NK-92 treated with Interleukin-12 subunit alpha and Interleukin-12 subunit beta, amount 100 ng/mL, for 24 hours (cell line): Measurements from ENCODE around the gene PCAT6.

Source experiments
- DNase-seq: peaks from one replicate; lab custom pipeline; 2025; lab: John Stamatoyannopoulos, UW

Gene PCAT6

DNA sequence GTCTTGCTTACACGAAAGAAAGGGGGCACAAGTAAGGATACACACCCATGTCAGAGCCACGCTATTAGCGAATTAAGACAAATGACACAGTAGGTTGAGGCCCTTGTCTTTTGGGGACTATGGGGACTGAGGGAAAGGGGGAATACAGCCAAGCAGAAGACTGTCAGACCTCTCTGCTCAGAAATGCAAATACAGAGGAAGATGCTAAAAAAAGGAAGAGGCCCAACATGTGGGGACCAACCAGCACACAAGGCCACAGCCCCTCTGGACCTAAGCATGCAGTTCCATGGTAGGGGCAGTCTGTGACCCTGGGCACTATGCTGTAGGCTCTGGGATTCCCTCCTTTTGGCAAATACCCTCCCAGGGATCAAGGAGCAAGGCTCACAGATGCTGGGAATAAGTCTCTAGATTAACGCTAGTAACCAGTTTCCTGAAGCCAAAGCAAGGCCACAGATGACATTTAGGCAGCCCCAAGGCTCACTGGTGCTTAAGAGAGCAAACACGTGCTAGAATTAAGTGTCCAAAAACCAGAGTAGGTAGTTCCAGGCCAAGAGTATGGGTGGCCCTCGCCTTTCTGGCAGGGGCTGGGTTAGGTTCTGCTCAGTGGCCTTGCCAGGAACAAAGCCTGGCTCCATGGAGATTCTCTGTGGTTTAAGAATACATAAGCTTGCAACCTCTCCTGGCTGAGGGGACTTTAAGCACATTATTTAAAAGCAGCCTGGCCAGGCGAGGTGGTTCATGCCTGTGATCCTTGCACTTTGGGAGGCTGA, 40.0 kb downstream of the PCAT6 start:
- DNase-seq = no peak

DNA sequence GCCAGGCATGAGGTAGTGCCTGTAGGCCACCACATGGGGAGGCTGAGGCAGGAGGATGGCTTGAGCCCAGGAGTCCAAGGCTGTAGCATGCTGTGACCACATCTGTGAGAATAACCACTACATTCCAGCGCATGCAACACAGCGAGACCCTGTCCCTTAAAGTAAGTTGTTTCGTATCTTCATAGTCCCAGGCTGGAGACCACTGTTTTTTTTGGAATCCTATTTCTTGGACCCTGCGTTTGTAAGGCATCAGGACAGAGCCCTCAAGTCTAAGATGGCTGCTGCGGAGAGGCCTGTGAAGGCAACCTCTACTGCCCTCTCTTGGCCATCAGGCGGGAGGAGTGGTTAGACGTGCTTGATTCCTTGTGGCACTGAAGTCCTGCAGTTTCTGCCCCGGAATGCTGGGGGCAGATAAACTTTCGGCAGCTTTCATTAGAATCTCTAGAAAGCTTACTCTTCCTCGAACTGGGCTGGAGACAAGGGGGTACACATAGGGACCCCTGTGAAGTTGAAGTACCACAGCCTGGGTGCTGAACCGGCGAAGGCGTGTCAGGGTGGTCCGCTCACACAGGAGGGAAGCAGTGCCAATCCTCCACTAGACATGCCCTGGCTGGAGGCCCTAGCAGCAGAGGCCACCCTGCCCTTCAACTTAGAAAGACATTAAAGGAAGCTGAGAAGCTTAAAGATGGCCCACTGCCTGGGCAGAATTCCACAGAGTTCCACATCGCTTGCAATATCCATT, 41.6 kb downstream of the PCAT6 start:
- DNase-seq = no peak

DNA sequence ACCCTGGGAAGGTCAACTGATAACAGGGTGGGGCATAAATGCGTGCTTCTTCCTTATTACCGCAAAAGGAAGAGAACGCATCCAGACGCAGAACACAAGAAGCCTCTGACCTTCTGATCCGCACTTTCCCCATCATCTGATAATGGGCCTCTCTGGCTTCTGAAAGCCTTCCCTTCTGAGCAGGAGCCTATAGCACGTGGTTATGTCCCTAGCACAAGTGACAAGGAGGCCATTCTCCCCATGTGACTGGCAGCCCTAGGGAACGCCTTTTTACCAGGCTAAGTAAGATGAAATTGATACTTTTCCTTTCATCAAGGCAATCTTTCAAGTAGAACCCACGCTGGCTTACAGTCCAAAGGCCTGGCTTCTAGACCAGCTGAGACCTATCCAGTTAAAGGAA, 44.0 kb downstream of the PCAT6 start:
- no peak for DNase-seq

GRCh38 chr1:202856014-202856413, 45.3 kb downstream of the PCAT6 start:
- no peak for DNase-seq

GRCh38 chr1:202857136-202857610, 46.4 kb downstream of the PCAT6 start:
- DNase-seq = no peak

DNA sequence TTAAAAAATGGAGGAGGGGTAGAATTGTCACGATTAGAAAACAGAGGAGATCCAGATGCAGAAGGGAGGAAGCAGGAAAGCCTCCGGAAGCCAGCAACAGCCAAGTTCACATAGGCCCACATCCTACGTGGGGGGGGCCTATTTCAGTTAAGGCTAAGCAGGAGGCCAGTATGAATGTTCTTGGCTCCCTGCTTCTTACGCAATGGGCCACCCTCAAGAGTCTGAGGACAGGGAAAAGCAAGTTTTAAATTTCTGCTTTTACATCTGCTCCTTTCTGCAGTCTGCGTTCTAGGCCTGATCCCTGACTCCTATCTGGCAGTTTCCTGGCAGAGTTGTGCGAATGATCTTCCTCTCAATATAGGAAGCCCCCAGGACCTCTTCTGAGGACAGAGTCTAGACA, 47.6 kb downstream of the PCAT6 start:
- DNase-seq = no peak

GRCh38 chr1:202858789-202859414, 48.1 kb downstream of the PCAT6 start:
- DNase-seq = no peak

DNA sequence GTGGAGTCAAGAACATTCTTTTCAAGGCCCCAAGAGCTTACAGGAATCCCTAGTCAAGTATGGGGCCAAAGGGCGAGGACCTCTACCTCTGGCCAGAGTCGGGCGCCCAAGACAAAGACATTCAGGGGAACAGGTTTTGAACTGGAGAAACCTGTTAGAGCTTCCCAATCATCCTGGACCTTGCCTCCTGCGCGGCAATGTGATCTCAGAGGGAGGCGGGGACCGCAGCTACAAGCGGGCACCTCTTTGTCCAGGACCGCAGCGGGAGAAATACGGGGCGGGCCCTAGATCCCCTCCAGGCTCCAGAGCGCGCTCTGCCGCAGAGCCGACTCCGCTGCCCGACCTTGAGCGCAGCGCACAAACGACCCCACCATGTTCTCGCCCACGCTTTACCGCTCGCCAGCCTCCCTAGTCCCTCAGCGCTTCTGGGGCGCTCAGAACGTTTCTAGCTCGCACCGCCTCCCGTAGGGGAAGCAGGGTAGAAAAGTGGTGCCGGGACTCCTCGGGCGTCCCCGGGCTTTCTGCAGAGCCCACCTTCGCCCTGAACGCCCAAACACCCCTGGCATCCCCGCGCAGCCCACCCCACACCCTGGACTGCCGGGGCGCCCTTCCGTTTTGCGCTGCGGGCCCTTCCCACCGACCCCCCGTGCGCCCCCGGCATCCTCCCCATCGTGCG, 50.1 kb downstream of the PCAT6 start:
- no peak for DNase-seq
